GM21528 (cell line): ENCODE results near the gene DDX10.
"Not testable (repeated sequence)": the region's sequence is repeated elsewhere in the genome, so short reads cannot be mapped to it uniquely, and the experiment has no call there.

Source experiments
- ATAC-seq: cut with Tn5 transposase; IDR thresholded peaks from one replicate; pipeline ENCODE4 v1.9.1; 2021; ENCODE audit warnings: mild to moderate bottlenecking, moderate library complexity; ENCODE audit not compliant: unreplicated experiment, low FRiP score

The DDX10 gene

GRCh38 chr11:108807262-108807661, 142.4 kb downstream of the DDX10 start:
- no peak for ATAC-seq

DNA sequence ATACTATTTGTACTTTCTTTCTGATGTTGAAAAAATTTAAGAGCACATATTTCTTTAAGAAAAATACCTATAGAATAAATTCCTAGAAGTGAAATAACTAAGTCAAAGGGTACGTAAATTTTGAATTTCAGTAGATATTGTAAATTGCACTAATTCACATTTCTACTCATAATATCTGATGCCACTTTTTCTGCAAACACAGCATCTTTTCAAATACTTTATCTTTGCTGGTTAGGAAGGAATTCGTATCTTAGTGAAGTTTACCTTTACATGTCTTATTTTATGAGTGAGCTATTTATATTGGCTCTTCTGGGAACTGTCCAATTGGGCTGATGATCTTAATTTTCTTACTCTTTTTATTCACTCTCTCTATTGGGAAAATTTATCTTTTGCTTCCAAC, 148.2 kb downstream of the DDX10 start:
- ATAC-seq: no peak

GRCh38 chr11:108817976-108818375, 153.1 kb downstream of the DDX10 start:
- ATAC-seq: no peak

DNA sequence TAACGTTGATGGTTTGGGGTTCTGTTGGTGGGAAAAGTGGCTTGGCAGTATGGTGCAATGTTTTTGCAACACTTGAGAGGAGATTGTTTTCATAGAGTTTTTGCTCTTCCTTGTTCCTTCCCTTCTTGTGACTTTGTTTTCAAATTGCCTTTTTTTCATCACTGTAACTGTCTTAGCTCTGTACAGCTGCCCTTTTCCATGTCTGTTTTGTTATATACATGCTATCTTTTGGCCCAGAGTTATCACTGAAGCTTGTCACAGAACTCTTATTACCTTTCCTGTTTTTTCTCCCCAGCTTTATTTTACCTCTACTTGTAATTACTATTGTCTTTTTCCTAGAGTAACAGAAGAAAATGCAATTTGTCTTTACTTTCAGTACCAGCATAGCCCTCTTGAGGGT, 154.1 kb downstream of the DDX10 start:
- ATAC-seq: no peak

GRCh38 chr11:108819957-108820356, 155.1 kb downstream of the DDX10 start:
- ATAC-seq: no peak

GRCh38 chr11:108823960-108824359, 159.1 kb downstream of the DDX10 start:
- ATAC-seq: not testable (repeated sequence)

DNA sequence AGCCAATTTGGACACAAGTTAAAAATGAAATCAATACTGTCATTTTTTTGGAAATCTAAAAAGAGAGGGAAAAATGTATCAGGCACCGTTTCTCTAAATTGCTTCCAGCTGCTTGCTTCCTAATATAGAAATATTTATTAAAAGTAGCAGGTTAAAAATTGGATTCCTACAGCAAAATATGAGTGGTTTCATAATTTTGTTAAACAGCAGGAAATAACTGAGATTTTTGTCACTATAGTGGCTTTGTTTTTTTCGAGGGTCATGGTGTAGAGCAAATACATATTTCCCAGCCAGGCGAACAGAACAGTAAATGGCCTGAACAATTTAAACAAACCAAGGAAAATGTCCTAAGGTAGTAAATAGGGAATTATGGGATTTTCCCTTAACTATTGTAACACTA, 159.7 kb downstream of the DDX10 start:
- ATAC-seq: no peak

DNA sequence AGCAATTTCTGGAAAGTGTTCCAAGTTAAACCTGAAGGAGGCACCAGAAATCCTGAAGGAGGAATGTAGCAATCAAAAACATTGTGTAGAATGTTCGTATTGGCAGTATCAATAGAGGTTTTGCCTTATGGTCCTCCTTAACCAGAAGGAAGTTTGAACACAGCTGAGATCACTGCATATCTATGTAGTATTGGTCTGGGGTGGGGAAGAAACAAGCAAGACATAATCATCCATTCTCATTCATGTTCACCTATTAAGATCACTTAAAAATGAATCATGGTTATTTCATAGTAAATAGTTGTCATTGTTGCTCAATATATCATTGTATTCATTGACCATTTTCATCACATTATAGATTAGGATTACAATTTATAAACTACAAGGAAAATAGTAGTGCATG, 160.5 kb downstream of the DDX10 start:
- ATAC-seq: no peak

DNA sequence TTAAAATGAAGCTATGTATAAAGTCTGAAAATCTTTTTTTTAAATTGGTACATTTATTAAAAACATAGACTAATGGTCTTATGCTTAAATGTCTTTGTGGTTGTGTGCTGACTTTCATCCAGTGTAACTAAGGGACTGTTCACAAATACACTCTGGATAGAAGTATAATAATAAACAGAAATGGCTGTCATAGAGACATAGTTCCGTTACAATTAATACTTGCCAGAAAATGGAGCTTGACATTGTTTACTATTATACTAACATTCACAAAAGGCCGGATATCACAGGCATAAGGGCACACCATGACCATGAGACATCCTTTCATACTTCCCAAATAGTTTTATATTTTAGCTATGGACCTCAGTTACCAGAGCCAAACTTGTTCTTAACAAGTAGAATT, 161.3 kb downstream of the DDX10 start:
- no peak for ATAC-seq

DNA sequence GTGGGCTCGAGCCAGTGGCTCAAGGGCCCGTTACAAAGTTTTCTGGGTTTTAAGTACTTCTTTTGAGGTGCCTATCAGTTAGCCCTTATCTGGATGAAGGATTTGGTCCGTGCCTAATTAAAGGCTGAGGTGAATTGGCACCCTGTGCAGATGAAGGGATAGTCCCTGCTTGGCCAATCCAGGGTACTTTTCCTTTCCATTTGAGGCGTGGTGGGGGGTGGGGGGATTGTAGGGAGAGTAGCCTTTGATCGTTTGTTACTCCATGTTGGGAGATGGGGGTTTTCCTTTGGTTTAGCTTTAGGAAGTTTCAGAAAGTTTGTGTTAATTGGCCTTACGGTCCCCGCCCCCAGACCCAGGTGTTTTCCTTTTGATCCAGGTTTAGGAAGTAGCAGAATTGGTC, 170.8 kb downstream of the DDX10 start:
- ATAC-seq: no peak

DNA sequence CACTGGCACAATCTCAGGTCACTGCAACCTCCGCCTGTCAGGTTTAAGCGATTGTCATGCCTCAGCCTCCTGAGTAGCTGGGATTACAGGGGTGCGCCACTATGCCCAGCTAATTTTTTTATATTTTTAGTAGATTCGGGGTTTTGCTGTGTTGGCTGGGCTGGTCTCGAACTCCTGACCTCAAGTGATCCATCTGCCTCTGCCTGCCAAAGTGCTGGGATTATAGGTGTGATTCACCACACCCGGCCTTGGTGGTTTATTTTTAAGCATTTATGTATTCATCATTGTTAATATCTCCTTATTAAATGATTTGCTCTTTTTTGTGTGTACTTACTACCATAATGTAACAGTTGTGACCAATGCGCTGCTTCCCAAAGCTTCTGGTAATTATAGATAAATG, 171.7 kb downstream of the DDX10 start:
- no peak for ATAC-seq

GRCh38 chr11:108838102-108838791, 173.4 kb downstream of the DDX10 start:
- ATAC-seq: no peak

GRCh38 chr11:108838792-108839105, 173.9 kb downstream of the DDX10 start:
- ATAC-seq: no peak

DNA sequence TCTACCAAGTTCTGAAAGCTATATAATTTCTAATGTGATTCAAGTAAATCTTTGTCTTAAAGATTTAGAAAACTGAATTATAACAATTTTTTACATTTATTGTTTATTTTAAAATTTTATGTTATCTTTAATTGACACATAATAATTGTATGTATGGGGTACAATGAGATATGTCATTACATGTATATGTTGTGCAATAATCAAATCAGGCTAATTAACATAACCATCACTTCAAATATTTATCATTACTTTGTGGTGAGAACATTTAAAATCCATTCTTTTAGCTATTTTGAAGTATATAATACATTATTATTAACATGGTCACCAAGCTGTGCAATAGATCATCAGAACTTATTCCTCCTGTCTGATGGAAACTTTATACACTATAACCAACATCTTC, 181.1 kb downstream of the DDX10 start:
- ATAC-seq: no peak

DNA sequence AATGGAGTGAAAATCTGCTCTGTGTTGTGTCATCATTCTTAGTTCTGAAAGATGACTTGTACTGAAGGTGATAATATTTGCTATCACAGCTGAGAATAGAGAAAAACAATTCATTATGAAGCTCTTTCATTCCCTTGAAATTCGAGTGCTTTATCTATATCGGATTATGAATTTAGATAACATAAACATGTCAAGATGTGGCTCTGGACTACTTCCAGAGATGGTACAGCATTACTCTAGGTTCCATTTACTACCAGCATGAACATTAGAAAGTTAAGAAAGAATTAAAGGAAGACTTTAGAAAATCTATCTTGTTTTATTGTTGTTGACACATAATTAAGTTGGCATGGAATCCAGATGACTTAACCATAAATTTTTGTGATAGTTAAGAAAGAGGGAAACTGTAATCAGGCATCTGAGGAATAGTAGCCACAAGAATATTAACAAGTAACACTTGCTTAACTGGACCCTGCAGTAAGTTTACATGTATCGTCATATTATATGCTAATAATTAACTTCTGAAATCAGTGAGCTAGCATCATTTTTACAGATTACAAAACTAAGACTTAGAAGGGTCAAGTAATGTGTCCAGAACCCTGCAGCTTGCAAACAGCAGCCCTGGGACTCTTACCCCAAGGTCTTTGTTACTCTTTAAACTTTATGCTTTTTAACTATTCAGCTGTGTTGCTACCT, 182.6 kb downstream of the DDX10 start:
- ATAC-seq: no peak

DNA sequence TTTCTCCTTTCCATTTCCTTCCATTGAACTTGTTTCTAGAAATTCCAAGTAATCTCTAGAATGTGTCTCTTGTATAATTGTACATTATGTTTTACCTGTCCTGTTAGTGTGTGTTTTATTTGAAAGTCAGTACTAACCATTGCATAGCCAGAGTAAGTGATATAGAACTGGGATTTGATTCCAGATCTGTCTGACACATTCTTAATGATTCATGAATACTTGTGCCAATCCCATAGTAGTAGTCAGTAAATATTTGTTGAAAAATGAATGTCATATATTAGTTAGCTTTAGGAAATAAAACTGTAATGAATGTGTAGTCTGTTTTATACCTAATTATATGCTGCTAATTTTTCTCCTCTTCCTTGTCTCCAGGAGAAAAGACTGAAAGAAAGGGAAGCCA, 186.9 kb downstream of the DDX10 start:
- ATAC-seq: no peak

- no peak for ATAC-seq
These were observed 187.8 kb downstream of the DDX10 start for GRCh38 chr11:108852701-108853100.

GRCh38 chr11:108853151-108853550, 188.3 kb downstream of the DDX10 start:
- no peak for ATAC-seq

- peak; percentile 62 for ATAC-seq
These were observed 189.0 kb downstream of the DDX10 start for GRCh38 chr11:108853864-108854263.

DNA sequence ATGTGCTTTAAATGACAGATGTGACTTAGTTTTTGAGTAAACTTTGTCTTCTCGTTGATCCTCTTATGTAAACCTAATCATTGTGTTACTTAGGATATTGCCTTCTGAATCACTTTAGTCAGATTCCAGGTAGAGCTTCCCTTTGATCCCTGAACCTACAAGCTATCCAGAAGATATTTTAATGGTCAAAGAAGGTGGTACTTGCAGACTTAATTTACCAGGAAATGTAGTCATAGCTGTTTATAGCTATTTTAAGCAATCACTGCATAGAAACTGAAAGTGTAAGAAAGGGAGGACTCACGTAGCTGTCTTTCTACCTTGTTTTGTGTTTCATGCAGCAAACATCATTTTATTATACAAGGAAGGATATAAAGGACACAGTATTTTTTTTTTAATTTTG, 189.5 kb downstream of the DDX10 start:
- peak; percentile 91 for ATAC-seq

GRCh38 chr11:108857382-108857781, 192.5 kb downstream of the DDX10 start:
- no peak for ATAC-seq

- no peak for ATAC-seq
These were observed 193.8 kb downstream of the DDX10 start for GRCh38 chr11:108858622-108859021.
